ENCODE results near the gene HSPB8. TPM values are rescaled to one million over a fixed set of nuclear protein-coding genes. Genes with fewer than 3 reads are reported as not detected.

The HSPB8 gene
- total RNA-seq, 2 donors from 2014 or later, result 67.0 to 96.9 TPM

- Histone ChIP-seq H3K27ac (no peak overlapping the region), H3K27me3 (replicated peaks; ENCODE audit: insufficient read depth) (no peaks in the 10 kb centered on the region), H3K4me1 (replicated peaks) (no peaks in the 10 kb centered on the region), H3K36me3 (no peaks in the 10 kb centered on the region), H3K9me3 (no peaks in the 10 kb centered on the region), H3K4me3 (no peak overlapping the region)
- 53% methylated on average over 9 of the region's 9 CpGs for WGBS
- intact Hi-C loops (cut with DNase I), result no loop called here
- no peak for DNase-seq (ENCODE audit: low spot score)
- TF ChIP-seq POLR2AphosphoS5 (IDR thresholded peaks at IDR 0.05) (no peak), CTCF (IDR thresholded peaks at IDR 0.05) (peak in 2 of 4 experiments; percentile 9 to 14), POLR2A (IDR thresholded peaks at IDR 0.05) (no peak)
These were observed 56.5 kb downstream of the HSPB8 start for GRCh38 chr12:119235197-119235751.

DNA sequence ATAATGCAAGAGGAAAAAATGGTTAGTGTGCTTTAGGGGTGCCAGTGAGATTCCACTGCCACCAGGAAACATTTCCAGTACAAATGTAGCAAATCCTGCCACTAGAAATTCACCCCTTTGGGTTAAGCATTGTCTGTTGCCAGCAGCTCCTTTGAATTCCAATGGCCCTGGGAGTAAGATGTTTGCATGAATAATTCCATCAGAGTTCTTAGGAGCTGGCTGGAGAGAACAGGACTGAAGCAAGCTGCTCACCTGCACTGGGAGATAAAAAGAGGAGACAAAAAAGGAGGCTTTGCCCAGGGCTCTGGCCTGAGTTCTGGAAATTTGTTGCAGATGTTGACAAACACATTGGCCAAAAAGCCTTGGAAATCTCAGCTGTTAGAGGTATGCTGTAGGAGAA lies 57.6 kb downstream of the HSPB8 start:
- Histone ChIP-seq H3K4me3 (no peak overlapping the region), H3K9me3 (no peaks in the 10 kb centered on the region), H3K27me3 (replicated peaks; ENCODE audit: insufficient read depth) (no peaks in the 10 kb centered on the region), H3K4me1 (replicated peaks) (no peaks in the 10 kb centered on the region), H3K27ac (no peak overlapping the region), H3K36me3 (no peaks in the 10 kb centered on the region)
- intact Hi-C loops (cut with DNase I), result no loop called here
- DNase-seq (ENCODE audit: low spot score), result no peak
- TF ChIP-seq POLR2A (IDR thresholded peaks at IDR 0.05) (no peak), POLR2AphosphoS5 (IDR thresholded peaks at IDR 0.05) (no peak), CTCF (IDR thresholded peaks at IDR 0.05) (no peak)

DNA sequence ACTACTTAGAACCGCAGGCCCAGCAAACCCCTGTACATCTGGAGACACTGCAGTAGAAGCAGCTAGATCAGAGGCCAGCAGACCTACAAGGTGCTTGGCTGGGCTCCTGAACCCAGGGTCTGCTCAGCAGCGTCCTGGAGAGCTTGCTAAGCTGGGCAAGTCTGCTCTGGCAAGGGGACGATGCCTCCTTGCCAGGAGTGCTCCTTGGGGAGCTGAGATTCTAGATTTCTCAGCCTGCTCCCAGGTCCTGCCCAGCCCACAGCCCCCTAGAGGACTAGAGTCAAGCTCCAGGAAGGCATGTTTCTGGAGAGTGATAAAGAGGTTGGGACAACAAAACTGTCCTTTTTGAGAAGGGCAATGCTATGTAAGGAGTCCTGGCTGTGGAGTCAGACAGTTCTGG lies 60.3 kb downstream of the HSPB8 start:
- Histone ChIP-seq H3K9me3 (no peaks in the 10 kb centered on the region), H3K36me3 (no peaks in the 10 kb centered on the region), H3K4me3 (no peak overlapping the region), H3K27me3 (replicated peaks; ENCODE audit: insufficient read depth) (no peaks in the 10 kb centered on the region), H3K27ac (no peak overlapping the region), H3K4me1 (replicated peaks) (no peaks in the 10 kb centered on the region)
- TF ChIP-seq POLR2A (IDR thresholded peaks at IDR 0.05), result no peak
- no peak for TF ChIP-seq CTCF (IDR thresholded peaks at IDR 0.05)
- TF ChIP-seq POLR2AphosphoS5 (IDR thresholded peaks at IDR 0.05), result no peak
- WGBS, result 28% methylated on average over 3 of the region's 3 CpGs
- intact Hi-C loops (cut with DNase I), result no loop called here
- DNase-seq (ENCODE audit: low spot score), result no peak

DNA sequence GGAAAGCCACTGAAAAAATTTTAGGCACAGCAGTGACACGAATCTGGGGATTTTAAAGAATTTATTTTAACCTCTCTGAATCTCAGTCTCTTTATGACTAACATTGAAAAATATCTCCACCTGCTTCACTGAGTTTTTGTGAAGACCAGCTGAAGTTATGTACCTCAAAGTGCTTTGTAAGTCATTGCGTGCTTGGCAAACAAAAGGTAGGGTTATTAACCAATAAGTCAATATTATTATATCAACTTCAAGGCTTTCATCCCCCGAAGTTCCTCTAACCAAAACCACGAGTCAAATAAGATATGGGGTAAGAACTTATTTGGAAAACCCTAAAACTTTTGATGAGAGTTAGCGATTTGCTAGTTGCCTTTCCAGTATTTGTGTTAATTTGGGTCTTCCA lies 62.3 kb downstream of the HSPB8 start:
- WGBS, result 49% methylated on average over 5 of the region's 5 CpGs
- H3K9me3 ChIP-seq, result no peaks in the 10 kb centered on the region
- TF ChIP-seq CTCF (IDR thresholded peaks at IDR 0.05), result no peak
- no peak for TF ChIP-seq POLR2AphosphoS5 (IDR thresholded peaks at IDR 0.05)
- no peak for TF ChIP-seq POLR2A (IDR thresholded peaks at IDR 0.05)
- DNase-seq (ENCODE audit: low spot score), result no peak
- no peaks in the 10 kb centered on the region for H3K4me1 ChIP-seq (replicated peaks)
- no peak overlapping the region for H3K4me3 ChIP-seq
- no peaks in the 10 kb centered on the region for H3K27me3 ChIP-seq (replicated peaks; ENCODE audit: insufficient read depth)
- H3K36me3 ChIP-seq, result no peaks in the 10 kb centered on the region
- intact Hi-C loops (cut with DNase I), result no loop called here
- no peak overlapping the region for H3K27ac ChIP-seq

- WGBS, result 66% methylated on average over 9 of the region's 9 CpGs
- no peaks in the 10 kb centered on the region for H3K27me3 ChIP-seq (replicated peaks; ENCODE audit: insufficient read depth)
- H3K4me3 ChIP-seq, result no peak overlapping the region
- H3K4me1 ChIP-seq (replicated peaks), result no peaks in the 10 kb centered on the region
- no peak for DNase-seq (ENCODE audit: low spot score)
- intact Hi-C loops (cut with DNase I), result no loop called here
- H3K27ac ChIP-seq, result no peak overlapping the region
- TF ChIP-seq POLR2AphosphoS5 (IDR thresholded peaks at IDR 0.05) (no peak), POLR2A (IDR thresholded peaks at IDR 0.05) (no peak), CTCF (IDR thresholded peaks at IDR 0.05) (no peak)
- no peaks in the 10 kb centered on the region for H3K9me3 ChIP-seq
- H3K36me3 ChIP-seq, result no peaks in the 10 kb centered on the region
These were observed 62.9 kb downstream of the HSPB8 start for GRCh38 chr12:119241580-119242169.
